Peyer's patch (tissue), 4 donors: ENCODE measurements around the gene ACBD6.

Experiments
- CTCF ChIP-seq, 6 experiments: fragments of 450-650 bp in 4 of 6; fragments of 200-600 bp in 2 of 6; sonication (generic) in 1 of 6; IDR thresholded peaks; one replicate each; pipeline ENCODE4 v1.5.1; 2017 to 2019; ENCODE audit warnings: antibody characterized with exemption in 6 of 6, mild to moderate bottlenecking in 3 of 6, moderate library complexity in 1 of 6
- POLR2A ChIP-seq, 2 donors: fragments of 450-650 bp; IDR thresholded peaks; one replicate each; pipeline ENCODE4 v1.5.1; 2017; ENCODE audit warnings: antibody characterized with exemption in 2 of 2, mild to moderate bottlenecking in 2 of 2, moderate library complexity in 2 of 2

DNA sequence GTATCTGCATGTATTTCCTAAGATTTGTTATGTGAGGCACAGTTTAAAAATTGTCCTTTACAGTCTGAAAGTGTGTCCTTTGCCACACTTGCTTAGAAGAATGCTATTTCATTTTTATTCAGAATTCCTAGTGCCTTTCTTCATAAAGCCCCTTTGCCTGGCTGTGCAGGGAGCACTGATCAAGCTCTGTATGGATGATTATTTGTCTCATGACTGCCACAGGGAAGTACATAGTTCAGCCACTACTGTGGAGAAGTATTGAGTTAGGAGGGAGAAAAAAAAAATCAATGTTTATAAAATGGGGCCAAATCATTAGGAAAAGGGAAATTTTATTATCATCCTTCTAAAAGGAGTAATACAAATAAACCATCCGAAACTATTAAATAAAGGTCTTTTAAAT is 220.9 kb downstream of the ACBD6 start:
- no peak for TF ChIP-seq CTCF (IDR thresholded peaks at IDR 0.05)
- TF ChIP-seq POLR2A (IDR thresholded peaks at IDR 0.05) = no peak
